H1 (cell line): ENCODE results near the gene MAML3. TPM values are rescaled to one million over a fixed set of nuclear protein-coding genes. Genes with fewer than 3 reads are reported as not detected.

ENCODE experiments used
- CTCF ChIA-PET: fragments of 300-600 bp; sonication (Branson Sonifier 250); formaldehyde crosslinking; loops from one replicate; lab custom pipeline; 2021; ENCODE audit not compliant: partially characterized antibody; lab: Charles Lee
- POLR2A ChIA-PET: fragments of 300-600 bp; sonication (Branson Sonifier 250); formaldehyde crosslinking; loops from one replicate; lab custom pipeline; 2021; ENCODE audit warnings: inconsistent platforms; ENCODE audit not compliant: partially characterized antibody; lab: Charles Lee
- DNase-seq, 2 experiments: peaks; one replicate each; pipeline versions ENCODE4 v3.0.0 to v3.0.0-alpha.2; 2010 to 2022; ENCODE audit warnings: low spot score in 2 of 2, low read depth in 1 of 2, mixed read lengths in 1 of 2
- FAIRE-seq: peaks from 2 replicates; lab custom pipeline; 2011; peaks lifted over from hg19 to GRCh38; lab: Jason Lieb, UNC
- H2AFZ ChIP-seq: 2 replicates; pipeline ENCODE4 v1.8.1; 2012; ENCODE audit warnings: low read length, inconsistent platforms
- H2AK5ac ChIP-seq: 2 replicates; pipeline ENCODE4 v1.6.1; 2013; ENCODE audit warnings: low read depth, low read length
- H2BK120ac ChIP-seq: replicated peaks from 2 replicates; pipeline ENCODE3; 2013; ENCODE audit warnings: low read depth, low read length, inconsistent platforms
- H2BK12ac ChIP-seq: 2 replicates; pipeline ENCODE4 v1.6.1; 2013; ENCODE audit warnings: low read depth, low read length
- H2BK15ac ChIP-seq: 2 replicates; pipeline ENCODE4 v1.6.1; 2013; ENCODE audit warnings: low read length
- H2BK20ac ChIP-seq: 2 replicates; pipeline ENCODE4 v1.6.1; 2013; ENCODE audit warnings: low read length
- H2BK5ac ChIP-seq: 2 replicates; pipeline ENCODE4 v1.6.1; 2013; ENCODE audit warnings: low read depth, low read length
- H3K14ac ChIP-seq: 2 replicates; pipeline ENCODE4 v1.6.1; 2013; ENCODE audit warnings: inconsistent platforms; ENCODE audit not compliant: insufficient read length
- H3K18ac ChIP-seq: 2 replicates; pipeline ENCODE4 v1.6.1; 2013; ENCODE audit warnings: low read length; ENCODE audit errors: extremely low read depth
- H3K23ac ChIP-seq: 2 replicates; pipeline ENCODE4 v1.6.1; 2013; ENCODE audit warnings: inconsistent platforms; ENCODE audit not compliant: insufficient read length
- H3K23me2 ChIP-seq: 2 replicates; pipeline ENCODE4 v1.6.1; 2013; ENCODE audit warnings: low read depth, low read length
- H3K27ac ChIP-seq: 2 replicates; pipeline ENCODE4 v1.6.1; 2011; ENCODE audit warnings: low read depth, low read length, inconsistent platforms
- H3K27me3 ChIP-seq, 4 experiments: replicated peaks in 1 of 4; 1 replicate in 1 of 4; 2 replicates in 3 of 4; pipeline versions ENCODE4 v1.6.1 to v1.8.1; 2011 to 2013; ENCODE audit warnings: low read length in 3 of 4, mild to moderate bottlenecking in 3 of 4, inconsistent platforms in 2 of 4, mixed read lengths in 2 of 4, moderate library complexity in 1 of 4; ENCODE audit not compliant: control insufficient read depth in 3 of 4, insufficient read depth in 3 of 4; ENCODE audit errors: extremely low read depth in 1 of 4
- H3K36me3 ChIP-seq, 4 experiments: 2 replicates each; pipeline versions ENCODE4 v1.6.1 to v1.8.1; 2011 to 2013; ENCODE audit warnings: mild to moderate bottlenecking in 4 of 4, low read length in 3 of 4, moderate library complexity in 2 of 4, control low read depth in 1 of 4, inconsistent platforms in 1 of 4; ENCODE audit not compliant: insufficient read depth in 4 of 4, control insufficient read depth in 2 of 4
- H3K4ac ChIP-seq: replicated peaks from 2 replicates; pipeline ENCODE3; 2013; ENCODE audit warnings: low read length, low read depth, mixed read lengths, inconsistent platforms; ENCODE audit not compliant: insufficient read length
- H3K4me1 ChIP-seq, 4 experiments: replicated peaks in 1 of 4; 1 replicate in 1 of 4; 2 replicates in 3 of 4; pipeline versions ENCODE4 v1.6.1 to v1.8.1; 2011 to 2013; ENCODE audit warnings: low read length in 3 of 4, inconsistent platforms in 2 of 4, mixed read lengths in 1 of 4; ENCODE audit not compliant: insufficient read depth in 4 of 4, control insufficient read depth in 3 of 4
- H3K4me2 ChIP-seq, 2 experiments: 2 replicates each; pipeline versions ENCODE4 v1.6.1 to v1.8.1; 2011 to 2013; ENCODE audit warnings: low read depth in 2 of 2, low read length in 2 of 2, control low read depth in 1 of 2, inconsistent platforms in 1 of 2, mild to moderate bottlenecking in 1 of 2; ENCODE audit not compliant: insufficient read depth in 1 of 2
- H3K4me3 ChIP-seq, 4 experiments: fragments of 200-600, 300-600 bp in 1 of 4; sonication (generic), shearing (Covaris generic), sonication (Bioruptor Twin) in 1 of 4; 2 replicates each; pipeline versions ENCODE4 v1.5.1 to v1.8.1; 2011 to 2016; ENCODE audit warnings: low read length in 4 of 4, low read depth in 3 of 4, control low read depth in 2 of 4, inconsistent platforms in 2 of 4, mild to moderate bottlenecking in 2 of 4, mixed read lengths in 1 of 4, moderate library complexity in 1 of 4; ENCODE audit not compliant: insufficient read depth in 2 of 4; ENCODE audit errors: extremely low read depth in 1 of 4
- H3K56ac ChIP-seq: replicated peaks from 2 replicates; pipeline ENCODE3; 2013; ENCODE audit warnings: low read depth, mild to moderate bottlenecking, mixed read lengths, low read length, inconsistent platforms; ENCODE audit not compliant: insufficient read length
- H3K79me1 ChIP-seq: 2 replicates; pipeline ENCODE4 v1.6.1; 2013; ENCODE audit warnings: low read depth, low read length, control low read depth
- H3K79me2 ChIP-seq, 2 experiments: 2 replicates each; pipeline versions ENCODE4 v1.6.1 to v1.8.1; 2012 to 2013; ENCODE audit warnings: low read length in 2 of 2, mild to moderate bottlenecking in 2 of 2, inconsistent platforms in 1 of 2; ENCODE audit not compliant: insufficient read depth in 2 of 2, control insufficient read depth in 1 of 2
- H3K9ac ChIP-seq, 4 experiments: replicated peaks in 1 of 4; 1 replicate in 1 of 4; 2 replicates in 3 of 4; pipeline versions ENCODE4 v1.6.1 to v1.8.1; 2011 to 2013; ENCODE audit warnings: low read depth in 3 of 4, low read length in 3 of 4, control low read depth in 2 of 4, mild to moderate bottlenecking in 2 of 4, moderate library complexity in 2 of 4, inconsistent platforms in 1 of 4; ENCODE audit errors: extremely low read depth in 1 of 4
- H3K9me3 ChIP-seq, 2 experiments: 2 replicates each; pipeline versions ENCODE4 v1.6.1 to v1.8.1; 2012 to 2013; ENCODE audit warnings: mild to moderate bottlenecking in 2 of 2, moderate library complexity in 2 of 2, control low read depth in 1 of 2, inconsistent platforms in 1 of 2, low read depth in 1 of 2, low read length in 1 of 2, mixed read lengths in 1 of 2; ENCODE audit not compliant: insufficient read depth in 2 of 2
- H4K20me1 ChIP-seq, 2 experiments: replicated peaks in 1 of 2; 2 replicates each; pipeline versions ENCODE3 to v1.8.1; 2011 to 2013; ENCODE audit warnings: inconsistent platforms in 2 of 2, low read length in 2 of 2, mild to moderate bottlenecking in 1 of 2; ENCODE audit not compliant: insufficient read depth in 2 of 2, control insufficient read depth in 1 of 2
- H4K5ac ChIP-seq: 2 replicates; pipeline ENCODE4 v1.6.1; 2013; ENCODE audit warnings: low read length, low read depth, mixed read lengths, inconsistent platforms; ENCODE audit not compliant: insufficient read length
- H4K8ac ChIP-seq: 2 replicates; pipeline ENCODE4 v1.8.0; 2013; ENCODE audit warnings: mild to moderate bottlenecking, moderate library complexity, low read length, inconsistent platforms; ENCODE audit not compliant: insufficient read depth; ENCODE audit errors: extremely low read depth
- H4K91ac ChIP-seq: replicated peaks from 2 replicates; pipeline ENCODE3; 2013; ENCODE audit warnings: low read length, mixed read lengths, inconsistent platforms; ENCODE audit not compliant: insufficient read length
- ATF3 ChIP-seq: IDR thresholded peaks from 2 replicates; pipeline ENCODE4 v1.6.1; 2011; ENCODE audit warnings: low read depth, mild to moderate bottlenecking, low read length; ENCODE audit not compliant: insufficient read depth
- EGR1 ChIP-seq: IDR thresholded peaks from 2 replicates; pipeline ENCODE4 v1.6.1; 2011; ENCODE audit warnings: low read depth, low read length, borderline replicate concordance
- FOSL1 ChIP-seq: IDR thresholded peaks from 2 replicates; pipeline ENCODE4 v1.6.1; 2011; ENCODE audit warnings: mild to moderate bottlenecking, low read depth, low read length, moderate library complexity; ENCODE audit not compliant: insufficient read depth
- GABPA ChIP-seq: IDR thresholded peaks from 2 replicates; pipeline ENCODE4 v1.6.1; 2011; ENCODE audit warnings: mild to moderate bottlenecking, low read length, moderate library complexity, borderline replicate concordance; ENCODE audit not compliant: insufficient read depth
- JUND ChIP-seq: IDR thresholded peaks from 2 replicates; pipeline ENCODE4 v1.6.1; 2011; ENCODE audit warnings: mild to moderate bottlenecking, improper control_type of control experiment, low read length
- NRF1 ChIP-seq: IDR thresholded peaks from 2 replicates; pipeline ENCODE4 v1.6.1; 2011; ENCODE audit warnings: mild to moderate bottlenecking, low read depth, low read length, improper control_type of control experiment
- PHF8 ChIP-seq: fragments of 200-600 bp; sonication (generic); conservative IDR thresholded peaks from 2 replicates; pipeline ENCODE4 v1.7.1; 2012; ENCODE audit warnings: low read depth, mild to moderate bottlenecking, inconsistent platforms, low read length, moderate library complexity
- RNF2 ChIP-seq: fragments of 200-900, 300-1000 bp; sonication (generic); IDR thresholded peaks from 2 replicates; pipeline ENCODE4 v1.7.1; 2016; ENCODE audit warnings: borderline replicate concordance, low read depth, mild to moderate bottlenecking, antibody characterized with exemption, low read length; ENCODE audit not compliant: poor library complexity, severe bottlenecking; ENCODE audit errors: missing control alignments
- RXRA ChIP-seq: IDR thresholded peaks from 2 replicates; pipeline ENCODE4 v1.6.1; 2011; ENCODE audit warnings: low read depth, mild to moderate bottlenecking, low read length, moderate library complexity; ENCODE audit not compliant: insufficient read depth
- TEAD4 ChIP-seq: IDR thresholded peaks from 2 replicates; pipeline ENCODE4 v1.6.1; 2012; ENCODE audit warnings: low read depth, low read length, inconsistent platforms, mixed read lengths
- WGBS, 2 experiments: shearing (Covaris generic) in 1 of 2; methylation state at CpG; one replicate each; pipeline versions ENCODE4 v1.1.6 to v1.1.7; 2013 to 2015; ENCODE audit warnings: low lambda C conversion rate in 2 of 2, mixed read lengths in 2 of 2, inconsistent platforms in 1 of 2, low coverage in 1 of 2, missing lambda C conversion rate in 1 of 2; ENCODE audit not compliant: insufficient replicate concordance in 2 of 2, insufficient coverage in 1 of 2, insufficient read length in 1 of 2; ENCODE audit errors: extremely low coverage in 1 of 2, missing lambda C conversion rate in 1 of 2; 5-methylcytosine and 5-hydroxymethylcytosine counted together
- polyA plus RNA-seq, 7 experiments: library from polyadenylated mRNA; depleted of rRNA in 3 of 7; stranded (reverse) in 5 of 7; unstranded in 2 of 7; fragments of >200 nt in 5 of 7; fragments of 200-250 nt in 2 of 7; gene quantifications; 1 replicate in 5 of 7; 2 replicates in 1 of 7; 4 replicates in 1 of 7; pipeline versions ENCODE4 v1.2.1 to v1.2.3, GENCODE V29; 2011 to 2013; ENCODE audit warnings: missing spikeins in 2 of 7, mixed read lengths in 2 of 7
- total RNA-seq: library from RNA; stranded (reverse); fragmentation: NEBNext Ultra II Directional; extraction: Animal tissue kit (Norgen Biotek cat#: 25700); gene quantifications from 2 replicates; pipeline ENCODE4 v1.2.1, GENCODE V29; 2021

Gene MAML3
- total and polyA plus RNA-seq, 2 of the 8 experiments (the other 6 are each of a cell fraction or from before 2014, with no cell fraction given): 2.1 to 5.7 TPM

- Histone ChIP-seq H3K9me3 (no peaks in the 10 kb centered on the region), H2BK5ac (no peak overlapping the region), H2BK15ac (no peak overlapping the region), H2BK120ac (no peak overlapping the region), H3K9ac (no peak overlapping the region), H3K79me2 (no peaks in the 10 kb centered on the region), H2BK12ac (no peak overlapping the region), H4K91ac (no peak overlapping the region), H3K14ac (no peak overlapping the region), H2AFZ (no peak overlapping the region), H3K36me3 (no peaks in the 10 kb centered on the region), H4K20me1 (peaks cover 1 to 2% of the 10 kb centered on the region in 2 experiments), H3K23me2 (no peaks in the 10 kb centered on the region), H3K4me3 (no peak overlapping the region), H4K5ac (no peak overlapping the region), H4K8ac (no peak overlapping the region), H3K27me3 (no peaks in the 10 kb centered on the region), H3K27ac (no peak overlapping the region), H3K4me2 (no peak overlapping the region), H3K79me1 (peaks cover 2% of the 10 kb centered on the region; the same call in 1 of the 2 replicates), H3K4ac (no peak overlapping the region), H3K18ac (no peak overlapping the region), H3K4me1 (peaks cover 0 to under 1% (median under 1%) of the 10 kb centered on the region in 4 experiments; a peak in 2 of 7 replicates), H2AK5ac (no peak overlapping the region), H2BK20ac (no peak overlapping the region), H3K23ac (no peak overlapping the region), H3K56ac (no peak overlapping the region)
- ChIA-PET CTCF (no interaction called here), POLR2A (interaction anchor here (1.3 kb wide), 1 partner anchor 11 kb away, joined by 3 read pairs; no protein-coding TSS in a partner anchor)
- DNase-seq (no peak), FAIRE-seq (no peak)
- WGBS, 2 experiments: 91% methylated on average over 3 of the region's 3 CpGs; no CpG with 5 or more reads in 1 of the 2 experiments
- TF ChIP-seq RXRA (no peak), PHF8 (no peak), JUND (no peak), NRF1 (no peak), ATF3 (no peak), GABPA (no peak), FOSL1 (no peak), EGR1 (no peak), TEAD4 (no peak), RNF2 (no peak)
These were observed 53.2 kb downstream of the MAML3 start for GRCh38 chr4:140100771-140101170.
